ENCODE data around the gene FRS3.
A peak's percentile ranks its signal among the peaks of the same experiment; 100 is the strongest.

The FRS3 gene

GRCh38 chr6:41740366-41741162 lies 39.1 kb downstream of the FRS3 start:
- no peak for DNase-seq

- no peak for DNase-seq
Measured at GRCh38 chr6:41739041-41739440, 40.7 kb downstream of the FRS3 start.

- no peak for DNase-seq
Measured at GRCh38 chr6:41737591-41738130, 42.0 kb downstream of the FRS3 start.

- DNase-seq = no peak
Measured at GRCh38 chr6:41736800-41737555, 42.7 kb downstream of the FRS3 start.

GRCh38 chr6:41736186-41736733 lies 43.4 kb downstream of the FRS3 start:
- no peak for DNase-seq

- DNase-seq = peak; percentile 94 to 98
Measured at GRCh38 chr6:41735427-41736185, 44.1 kb downstream of the FRS3 start, which contains the start of gene TFEB. Gene TFEB (minus strand): TSS chr6:41735608. CDS start chr6:41691213, 44,395 bp downstream.

GRCh38 chr6:41734666-41735426 lies 44.9 kb downstream of the FRS3 start:
- peak; percentile 45 to 46 for DNase-seq

GRCh38 chr6:41733707-41734665 lies 45.7 kb downstream of the FRS3 start:
- DNase-seq = peak; percentile 37 to 42

GRCh38 chr6:41733360-41733706 lies 46.4 kb downstream of the FRS3 start:
- DNase-seq = no peak

- peak; percentile 30 to 32 for DNase-seq
Measured at GRCh38 chr6:41732591-41733359, 46.9 kb downstream of the FRS3 start.

GRCh38 chr6:41732149-41732548 lies 47.6 kb downstream of the FRS3 start:
- DNase-seq = no peak

- no peak for DNase-seq
Measured at GRCh38 chr6:41731561-41732086, 48.1 kb downstream of the FRS3 start.

GRCh38 chr6:41730531-41731436 lies 48.9 kb downstream of the FRS3 start:
- DNase-seq = no peak

- DNase-seq = no peak
Measured at GRCh38 chr6:41729624-41730023, 50.1 kb downstream of the FRS3 start.

GRCh38 chr6:41728954-41729353 lies 50.7 kb downstream of the FRS3 start:
- no peak for DNase-seq

GRCh38 chr6:41728073-41728936 lies 51.4 kb downstream of the FRS3 start:
- no peak for DNase-seq

- DNase-seq = no peak
Measured at GRCh38 chr6:41727705-41728072, 52.0 kb downstream of the FRS3 start.

- no peak for DNase-seq
Measured at GRCh38 chr6:41726876-41727275, 52.8 kb downstream of the FRS3 start.

Data from stimulated activated CD4-positive, alpha-beta T cell treated with anti-CD3 and anti-CD28 coated beads, Interleukin-2, amount 100 ng/mL, for 48 hours (primary cell).